ENCODE data around the gene EP300.

The EP300 gene

DNA sequence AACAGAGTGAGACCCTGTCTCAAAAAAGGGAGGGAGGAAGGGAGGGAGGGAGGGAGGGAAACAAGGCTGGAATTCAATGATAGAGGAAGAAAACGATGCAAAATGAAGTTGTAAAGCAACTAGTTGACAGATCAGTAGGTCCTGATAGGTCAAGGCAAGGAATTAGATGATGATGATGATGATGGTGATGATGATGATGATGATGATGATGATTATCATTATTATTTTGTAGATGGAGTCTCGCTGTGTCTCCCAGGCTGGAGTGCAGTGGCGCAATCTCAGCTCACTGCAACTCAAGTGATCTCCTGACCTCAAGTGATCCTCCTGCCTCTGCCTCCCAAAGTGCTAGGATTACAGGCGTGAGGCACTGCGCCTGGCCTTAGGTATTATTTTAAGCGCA lies 101.4 kb downstream of the EP300 start:
- DNase-seq (ENCODE audit: low read depth): no peak
- TF ChIP-seq, protein P1, sequence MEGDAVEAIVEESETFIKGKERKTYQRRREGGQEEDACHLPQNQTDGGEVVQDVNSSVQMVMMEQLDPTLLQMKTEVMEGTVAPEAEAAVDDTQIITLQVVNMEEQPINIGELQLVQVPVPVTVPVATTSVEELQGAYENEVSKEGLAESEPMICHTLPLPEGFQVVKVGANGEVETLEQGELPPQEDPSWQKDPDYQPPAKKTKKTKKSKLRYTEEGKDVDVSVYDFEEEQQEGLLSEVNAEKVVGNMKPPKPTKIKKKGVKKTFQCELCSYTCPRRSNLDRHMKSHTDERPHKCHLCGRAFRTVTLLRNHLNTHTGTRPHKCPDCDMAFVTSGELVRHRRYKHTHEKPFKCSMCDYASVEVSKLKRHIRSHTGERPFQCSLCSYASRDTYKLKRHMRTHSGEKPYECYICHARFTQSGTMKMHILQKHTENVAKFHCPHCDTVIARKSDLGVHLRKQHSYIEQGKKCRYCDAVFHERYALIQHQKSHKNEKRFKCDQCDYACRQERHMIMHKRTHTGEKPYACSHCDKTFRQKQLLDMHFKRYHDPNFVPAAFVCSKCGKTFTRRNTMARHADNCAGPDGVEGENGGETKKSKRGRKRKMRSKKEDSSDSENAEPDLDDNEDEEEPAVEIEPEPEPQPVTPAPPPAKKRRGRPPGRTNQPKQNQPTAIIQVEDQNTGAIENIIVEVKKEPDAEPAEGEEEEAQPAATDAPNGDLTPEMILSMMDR (IDR thresholded peaks at IDR 0.05; ENCODE audit: insufficient read depth, low read depth, low read length, missing control alignments): no peak
- no peak overlapping the region for H3K4me3 ChIP-seq (ENCODE audit: low read length)

DNA sequence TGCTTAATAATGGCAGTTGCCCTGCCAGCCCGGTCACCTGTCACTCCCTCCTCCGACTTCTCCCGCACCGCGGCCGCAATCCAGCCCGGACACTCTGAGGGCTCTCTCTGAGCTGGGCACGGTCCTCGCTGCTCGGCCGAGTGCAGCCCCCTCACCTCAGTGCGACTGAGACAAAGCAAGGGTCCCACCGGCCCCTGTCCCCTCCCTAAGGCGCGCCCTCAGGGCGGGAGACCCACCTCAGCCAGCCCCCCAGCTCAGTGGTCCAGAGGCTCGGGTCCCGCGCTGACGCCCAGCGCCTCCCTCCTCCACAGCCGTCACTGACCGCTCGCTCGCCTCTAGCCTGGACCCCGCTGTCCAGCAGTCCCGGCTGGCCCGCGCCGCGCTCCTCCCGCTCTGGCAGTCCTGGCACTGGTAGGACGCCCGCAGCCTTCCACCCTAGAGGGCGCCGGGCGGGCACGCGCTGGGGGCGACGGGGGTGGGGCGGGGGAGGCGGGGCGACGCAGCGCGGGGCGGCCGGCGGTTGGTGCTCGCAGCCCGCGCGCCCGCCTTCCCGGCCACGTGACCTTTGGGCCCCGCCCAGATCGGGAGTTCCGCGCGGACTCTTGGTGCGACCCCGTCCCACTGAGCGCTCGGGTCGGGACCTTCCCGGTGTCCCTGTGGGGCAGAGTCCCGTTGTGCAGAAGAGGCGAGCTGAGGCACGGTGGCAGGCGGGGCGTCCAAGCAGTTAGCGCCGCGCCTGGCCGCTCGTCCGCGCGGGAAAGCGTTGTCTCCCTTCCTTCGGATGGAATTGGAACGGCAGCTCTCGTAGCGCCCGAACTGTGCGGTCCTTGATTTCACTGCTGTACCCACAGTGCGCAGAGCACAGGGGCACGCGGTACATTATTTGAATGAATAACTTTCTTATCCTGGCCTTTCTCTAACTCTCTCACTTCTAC lies 104.9 kb downstream of the EP300 start:
- peak; percentile 68 for DNase-seq (ENCODE audit: low read depth)
- peak overlapping the region; percentile 71 for H3K4me3 ChIP-seq (ENCODE audit: low read length)
- TF ChIP-seq, protein P1 (IDR thresholded peaks at IDR 0.05; ENCODE audit: insufficient read depth, low read depth, low read length, missing control alignments): peak; percentile 24

DNA sequence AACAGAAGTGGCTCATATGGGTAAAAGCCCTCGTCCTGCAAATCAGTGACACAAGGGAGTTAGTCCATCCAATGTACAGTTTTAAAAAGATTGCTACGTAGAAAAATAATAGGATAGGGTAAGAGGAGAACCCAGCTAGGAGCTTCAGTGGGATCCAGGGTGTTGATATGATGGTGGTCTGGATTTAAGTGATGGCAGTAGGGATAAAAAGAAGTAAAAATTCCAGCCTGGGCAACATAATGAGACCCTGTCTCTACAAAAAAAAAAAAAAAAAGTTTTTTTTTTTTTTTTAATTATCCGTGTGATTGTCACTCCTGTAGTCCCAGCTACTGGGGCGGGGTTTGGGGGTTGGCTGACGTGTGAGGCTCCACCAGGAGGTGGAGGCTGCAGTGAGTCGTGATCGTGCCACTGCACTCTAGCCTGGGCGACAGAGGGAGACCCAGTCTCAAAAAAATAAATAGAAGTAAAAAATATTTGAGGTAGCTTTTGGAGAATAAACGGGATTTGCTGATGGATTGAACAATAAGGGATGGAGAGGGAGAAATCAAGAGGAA lies 105.7 kb downstream of the EP300 start:
- peak overlapping the region; percentile 71 for H3K4me3 ChIP-seq (ENCODE audit: low read length)
- DNase-seq (ENCODE audit: low read depth): peak; percentile 38
- TF ChIP-seq, protein P1 (IDR thresholded peaks at IDR 0.05; ENCODE audit: insufficient read depth, low read depth, low read length, missing control alignments): peak; percentile 11

DNA sequence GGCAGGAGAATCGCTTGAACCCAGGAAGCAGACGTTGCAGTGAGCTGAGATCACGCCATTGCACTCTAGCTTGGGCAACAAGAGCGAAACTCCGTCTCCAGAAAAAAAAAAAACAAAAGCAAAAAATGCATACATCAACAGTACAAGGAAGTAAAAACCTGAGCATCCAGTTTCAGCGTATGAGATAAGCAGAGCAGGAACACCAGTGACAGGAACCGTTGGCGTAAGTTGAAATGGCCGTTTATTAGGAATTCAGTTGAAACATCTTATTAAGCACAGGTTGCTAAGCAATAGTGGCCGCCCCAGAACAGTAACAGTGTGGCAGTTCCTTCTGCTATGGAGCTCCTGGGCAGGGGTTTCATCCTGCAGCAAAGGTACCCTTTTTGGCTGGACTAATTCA lies 108.7 kb downstream of the EP300 start:
- peak; percentile 70 for DNase-seq (ENCODE audit: low read depth)
- TF ChIP-seq, protein P1 (IDR thresholded peaks at IDR 0.05; ENCODE audit: insufficient read depth, low read depth, low read length, missing control alignments): no peak
- H3K4me3 ChIP-seq (ENCODE audit: low read length): no peak overlapping the region

DNA sequence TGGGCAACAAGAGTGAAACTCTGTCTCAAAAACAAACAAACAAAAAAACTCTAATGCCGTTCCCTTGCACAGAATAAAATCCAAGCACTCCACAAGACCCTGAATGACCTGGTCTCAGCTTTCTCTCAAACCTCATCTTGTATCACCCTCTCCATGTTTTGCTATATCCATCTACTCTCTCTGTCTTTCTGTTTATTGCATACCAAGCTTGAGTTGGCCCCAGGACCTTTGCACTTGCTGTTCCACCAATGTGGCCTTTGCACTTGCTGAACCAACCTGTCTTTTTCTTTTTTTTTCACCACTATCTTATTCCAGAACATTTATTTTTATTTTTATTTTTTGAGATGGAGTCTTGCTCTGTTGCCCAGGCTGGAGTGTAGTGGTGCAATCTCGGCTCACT lies 110.7 kb downstream of the EP300 start:
- TF ChIP-seq, protein P1 (IDR thresholded peaks at IDR 0.05; ENCODE audit: insufficient read depth, low read depth, low read length, missing control alignments): no peak
- H3K4me3 ChIP-seq (ENCODE audit: low read length): no peak overlapping the region
- no peak for DNase-seq (ENCODE audit: low read depth)

DNA sequence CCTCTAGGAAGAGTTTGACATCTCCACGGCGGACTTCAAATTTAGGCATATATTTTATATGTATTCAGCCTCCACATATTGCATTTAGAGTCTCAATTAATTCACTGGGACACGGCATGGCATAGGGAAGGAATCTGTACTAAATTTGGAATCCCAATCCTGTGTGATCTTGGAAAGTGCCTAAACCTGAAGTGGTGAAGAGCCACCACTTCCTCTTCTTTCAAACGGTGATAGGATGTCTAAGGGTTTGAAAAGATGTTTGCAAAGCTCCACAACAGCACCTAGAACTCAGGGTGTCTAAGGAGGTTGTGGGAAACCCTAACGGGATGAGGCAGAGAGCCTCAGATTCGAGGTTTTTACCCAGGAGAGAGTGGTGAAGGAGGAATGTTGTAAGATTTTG lies 111.7 kb downstream of the EP300 start:
- TF ChIP-seq, protein P1 (IDR thresholded peaks at IDR 0.05; ENCODE audit: insufficient read depth, low read depth, low read length, missing control alignments): no peak
- H3K4me3 ChIP-seq (ENCODE audit: low read length): no peak overlapping the region

More for the DNA sequence above, 111.7 kb downstream of the EP300 start:
- DNase-seq (ENCODE audit: low read depth): no peak
